HG02852 (cell line): ENCODE data around the gene ACOT8.
A peak's percentile ranks its signal among the peaks of the same experiment; 100 is the strongest.
"Not testable (repeated sequence)": the region's sequence is repeated elsewhere in the genome, so short reads cannot be mapped to it uniquely, and the experiment has no call there.

Experiments used
- ATAC-seq: cut with Tn5 transposase; IDR thresholded peaks from one replicate; pipeline ENCODE4 v1.9.1; 2021; ENCODE audit warnings: mild to moderate bottlenecking, moderate library complexity; ENCODE audit not compliant: unreplicated experiment

The ACOT8 gene

GRCh38 chr20:45829673-45830106 is 27.5 kb downstream of the ACOT8 start:
- not testable (repeated sequence) for ATAC-seq

- no peak for ATAC-seq
Observed at GRCh38 chr20:45828589-45828988, 28.6 kb downstream of the ACOT8 start.

GRCh38 chr20:45827712-45828111 is 29.5 kb downstream of the ACOT8 start:
- no peak for ATAC-seq

GRCh38 chr20:45827030-45827652 is 30.1 kb downstream of the ACOT8 start, which contains the start of gene TNNC2:
Gene TNNC2 (minus strand): TSS chr20:45827312. CDS start chr20:45827248, 64 bp downstream.
- ATAC-seq = no peak

GRCh38 chr20:45826381-45827019 is 30.7 kb downstream of the ACOT8 start:
- ATAC-seq = no peak

GRCh38 chr20:45823949-45824835 is 33.0 kb downstream of the ACOT8 start:
- ATAC-seq = no peak

- no peak for ATAC-seq
Observed at GRCh38 chr20:45822857-45823256, 34.3 kb downstream of the ACOT8 start.

GRCh38 chr20:45821947-45822346 is 35.2 kb downstream of the ACOT8 start:
- no peak for ATAC-seq

- ATAC-seq = no peak
Observed at GRCh38 chr20:45819466-45819865, 37.7 kb downstream of the ACOT8 start.

- no peak for ATAC-seq
Observed at GRCh38 chr20:45818239-45818638, 39.0 kb downstream of the ACOT8 start.

GRCh38 chr20:45817376-45818194 is 39.6 kb downstream of the ACOT8 start:
- ATAC-seq = no peak

GRCh38 chr20:45816951-45817350 is 40.2 kb downstream of the ACOT8 start:
- no peak for ATAC-seq

GRCh38 chr20:45814314-45814713 is 42.9 kb downstream of the ACOT8 start:
- no peak for ATAC-seq

- ATAC-seq = no peak
Observed at GRCh38 chr20:45813489-45813888, 43.7 kb downstream of the ACOT8 start.

GRCh38 chr20:45813006-45813340 is 44.2 kb downstream of the ACOT8 start:
- ATAC-seq = no peak

GRCh38 chr20:45812157-45813005 is 44.8 kb downstream of the ACOT8 start, which contains the start of gene UBE2C:
Gene UBE2C (plus strand): TSS chr20:45812644. CDS start chr20:45812696, 52 bp downstream.
- peak; percentile 98 for ATAC-seq

- ATAC-seq = no peak
Observed at GRCh38 chr20:45810191-45810970, 46.8 kb downstream of the ACOT8 start.

- ATAC-seq = no peak
Observed at GRCh38 chr20:45801851-45802250, 55.3 kb downstream of the ACOT8 start.
